T-helper 1 cell (primary cell): Measurements from ENCODE around the gene RPEL1.

ENCODE experiments used
- DNase-seq, 5 donors: peaks; one replicate each; pipeline ENCODE4 v3.0.0-alpha.2; 2012 to 2020

The RPEL1 gene

DNA sequence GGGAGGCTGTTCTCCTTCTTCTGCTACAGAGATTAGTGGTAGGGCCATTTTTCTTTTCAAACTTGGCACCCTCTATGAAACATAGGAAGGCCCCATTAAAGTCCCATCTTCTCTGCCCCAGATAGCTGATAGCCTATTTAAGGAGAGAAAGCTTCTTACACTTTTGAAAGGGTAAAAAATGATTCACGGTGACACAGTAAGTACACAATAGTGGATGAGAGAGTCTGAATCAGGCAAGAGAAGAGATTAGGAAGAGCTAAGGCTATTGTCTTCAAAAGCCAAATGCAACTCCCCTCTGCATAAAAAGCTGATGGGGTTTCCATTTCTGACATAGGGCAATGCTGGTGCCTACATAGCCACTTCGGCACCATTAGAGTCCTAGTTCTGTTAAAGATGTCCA, 34.8 kb downstream of the RPEL1 start:
- DNase-seq: no peak

GRCh38 chr10:103281753-103282152, 36.1 kb downstream of the RPEL1 start:
- no peak for DNase-seq

GRCh38 chr10:103282961-103283360, 37.3 kb downstream of the RPEL1 start:
- no peak for DNase-seq

GRCh38 chr10:103284170-103284569, 38.5 kb downstream of the RPEL1 start:
- no peak for DNase-seq

DNA sequence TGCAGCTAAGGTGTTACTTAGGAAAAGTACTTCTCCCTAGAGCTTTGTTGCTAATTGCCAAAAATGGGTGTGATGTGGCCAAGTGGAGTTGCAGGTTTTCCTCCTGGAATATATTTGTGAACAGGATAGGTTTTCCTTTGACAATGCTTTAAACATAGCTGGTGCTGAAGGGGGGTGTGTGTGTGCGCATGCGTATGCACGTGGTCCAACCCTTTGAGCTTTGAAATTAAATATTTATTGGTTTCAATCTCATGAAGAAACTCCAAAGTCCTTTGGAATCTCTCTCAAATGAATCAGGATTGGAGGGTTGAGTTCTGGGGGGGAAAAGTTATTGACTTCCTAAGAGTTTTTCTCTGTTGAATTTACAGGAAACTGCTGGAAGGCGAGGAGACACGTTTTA, 42.3 kb downstream of the RPEL1 start:
- DNase-seq: no peak

GRCh38 chr10:103291588-103291987, 45.9 kb downstream of the RPEL1 start:
- no peak for DNase-seq

- no peak for DNase-seq
These were observed 49.8 kb downstream of the RPEL1 start for GRCh38 chr10:103295374-103296015.
